ENCODE results near the gene DDX47.

DNA sequence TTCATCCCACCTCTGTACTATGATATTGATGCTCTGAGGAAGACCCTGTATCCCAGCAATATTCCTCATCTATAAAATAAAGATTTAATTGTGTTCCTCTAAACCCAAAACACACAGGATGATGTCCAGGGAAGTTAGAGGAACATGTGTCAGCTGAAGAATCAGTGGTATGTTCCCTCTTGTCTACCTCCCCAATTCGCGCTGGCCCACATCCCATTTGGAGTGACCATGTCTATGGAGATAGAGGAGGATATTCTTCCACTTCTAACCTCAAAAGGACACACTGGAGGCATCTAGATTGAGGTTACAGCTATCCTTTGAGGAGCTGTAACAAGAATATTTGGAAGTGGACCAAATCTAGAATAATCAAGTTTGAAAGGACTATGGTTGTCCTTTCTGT, 29.0 kb upstream of the DDX47 start:
- TF ChIP-seq, protein P1, sequence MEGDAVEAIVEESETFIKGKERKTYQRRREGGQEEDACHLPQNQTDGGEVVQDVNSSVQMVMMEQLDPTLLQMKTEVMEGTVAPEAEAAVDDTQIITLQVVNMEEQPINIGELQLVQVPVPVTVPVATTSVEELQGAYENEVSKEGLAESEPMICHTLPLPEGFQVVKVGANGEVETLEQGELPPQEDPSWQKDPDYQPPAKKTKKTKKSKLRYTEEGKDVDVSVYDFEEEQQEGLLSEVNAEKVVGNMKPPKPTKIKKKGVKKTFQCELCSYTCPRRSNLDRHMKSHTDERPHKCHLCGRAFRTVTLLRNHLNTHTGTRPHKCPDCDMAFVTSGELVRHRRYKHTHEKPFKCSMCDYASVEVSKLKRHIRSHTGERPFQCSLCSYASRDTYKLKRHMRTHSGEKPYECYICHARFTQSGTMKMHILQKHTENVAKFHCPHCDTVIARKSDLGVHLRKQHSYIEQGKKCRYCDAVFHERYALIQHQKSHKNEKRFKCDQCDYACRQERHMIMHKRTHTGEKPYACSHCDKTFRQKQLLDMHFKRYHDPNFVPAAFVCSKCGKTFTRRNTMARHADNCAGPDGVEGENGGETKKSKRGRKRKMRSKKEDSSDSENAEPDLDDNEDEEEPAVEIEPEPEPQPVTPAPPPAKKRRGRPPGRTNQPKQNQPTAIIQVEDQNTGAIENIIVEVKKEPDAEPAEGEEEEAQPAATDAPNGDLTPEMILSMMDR (conservative IDR thresholded peaks at IDR 0.05; ENCODE audit: low read depth, low read length) = no peak
- TF ChIP-seq EZH2 (IDR thresholded peaks at IDR 0.05; ENCODE audit: borderline replicate concordance, low read depth, low read length, poor library complexity, severe bottlenecking) = no peak
